ENCODE results near the gene NHSL2. TPM values are rescaled to one million over a fixed set of nuclear protein-coding genes. Genes with fewer than 3 reads are reported as not detected.
"Not testable (repeated sequence)": the region's sequence is repeated elsewhere in the genome, so short reads cannot be mapped to it uniquely, and the experiment has no call there.

Gene NHSL2
- under 1 TPM; 0.21 to 0.50 TPM for total RNA-seq

GRCh38 chrX:71910643-71910985 is at the start of gene NHSL2:
Gene NHSL2 (plus strand): TSS chrX:71910845.
- ATAC-seq, result peak; percentile 73
- peak within 1 kb of the TSS; percentile 55 for H3K4me3 Mint-ChIP-seq
- peaks cover 40% of the 10 kb centered on the region for H3K27me3 Mint-ChIP-seq
- no peaks in the 10 kb centered on the region for H3K36me3 Mint-ChIP-seq (ENCODE audit: low read depth)
- DNase-seq, result peak; percentile 56
- no peak within 1 kb of the TSS for H3K27ac Mint-ChIP-seq
- no peaks in the 10 kb centered on the region for H3K9me3 Mint-ChIP-seq (ENCODE audit: low read depth)
- POLR2A ChIA-PET, result no interaction called here
- H3K4me1 Mint-ChIP-seq, result no peaks in the 10 kb centered on the region
- CTCF ChIA-PET, result interaction anchor here (1.0 to 1.6 kb wide), 3 partner anchors 51 to 216 kb away, joined by 3 to 8 read pairs (median 4); no protein-coding TSS in a partner anchor
- intact Hi-C loops (cut with DNase I, micrococcal nuclease), result no loop called here

- H3K9me3 Mint-ChIP-seq (ENCODE audit: low read depth), result no peaks in the 10 kb centered on the region
- H3K4me3 Mint-ChIP-seq, result no peak overlapping the region
- peaks cover 25% of the 10 kb centered on the region for H3K27me3 Mint-ChIP-seq
- intact Hi-C loops (cut with DNase I, micrococcal nuclease), result no loop called here
- ATAC-seq (no peak), DNase-seq (no peak)
- POLR2A ChIA-PET, result no interaction called here
- H3K36me3 Mint-ChIP-seq (ENCODE audit: low read depth), result no peaks in the 10 kb centered on the region
- CTCF ChIA-PET, result no interaction called here
- peaks cover 18% of the 10 kb centered on the region for H3K4me1 Mint-ChIP-seq
- no peak overlapping the region for H3K27ac Mint-ChIP-seq
Measured at GRCh38 chrX:71867680-71868079, 43.0 kb upstream of the NHSL2 start.

- H3K4me3 Mint-ChIP-seq; H3K9me3 Mint-ChIP-seq (ENCODE audit: low read depth); CTCF ChIA-PET; intact Hi-C loops (cut with DNase I, micrococcal nuclease); H3K36me3 Mint-ChIP-seq (ENCODE audit: low read depth); POLR2A ChIA-PET; DNase-seq; H3K27ac Mint-ChIP-seq: not testable (repeated sequence)
- peak; percentile 31 for ATAC-seq
- Mint-ChIP-seq H3K27me3 (peaks cover 21% of the 10 kb centered on the region), H3K4me1 (peaks cover 18% of the 10 kb centered on the region)
Measured at GRCh38 chrX:71869566-71869965, 41.1 kb upstream of the NHSL2 start.

GRCh38 chrX:71870208-71871098 is 40.2 kb upstream of the NHSL2 start:
- peak; percentile 49 for ATAC-seq
- H3K4me3 Mint-ChIP-seq, result no peak overlapping the region
- CTCF ChIA-PET, result no interaction called here
- H3K27ac Mint-ChIP-seq, result no peak overlapping the region
- peaks cover 18% of the 10 kb centered on the region for H3K27me3 Mint-ChIP-seq
- DNase-seq, result peak; percentile 20
- H3K9me3 Mint-ChIP-seq (ENCODE audit: low read depth), result no peaks in the 10 kb centered on the region
- intact Hi-C loops (cut with DNase I, micrococcal nuclease), result no loop called here
- POLR2A ChIA-PET, result no interaction called here
- H3K4me1 Mint-ChIP-seq, result peaks cover 18% of the 10 kb centered on the region
- no peaks in the 10 kb centered on the region for H3K36me3 Mint-ChIP-seq (ENCODE audit: low read depth)

- Mint-ChIP-seq H3K4me3 (no peak overlapping the region), H3K27ac (no peak overlapping the region), H3K4me1 (peaks cover 18% of the 10 kb centered on the region), H3K9me3 (ENCODE audit: low read depth) (no peaks in the 10 kb centered on the region), H3K36me3 (ENCODE audit: low read depth) (no peaks in the 10 kb centered on the region), H3K27me3 (peaks cover 16% of the 10 kb centered on the region)
- ATAC-seq, result peak; percentile 67
- intact Hi-C loops (cut with DNase I, micrococcal nuclease), result no loop called here
- ChIA-PET POLR2A (no interaction called here), CTCF (no interaction called here)
- DNase-seq, result peak; percentile 39
Measured at GRCh38 chrX:71871367-71871766, 39.3 kb upstream of the NHSL2 start.

GRCh38 chrX:71872542-71873458 is 37.8 kb upstream of the NHSL2 start:
- ChIA-PET CTCF (no interaction called here), POLR2A (no interaction called here)
- ATAC-seq (no peak), DNase-seq (no peak)
- Mint-ChIP-seq H3K4me3 (no peak overlapping the region), H3K27me3 (peaks cover 10% of the 10 kb centered on the region), H3K4me1 (peaks cover 18% of the 10 kb centered on the region), H3K36me3 (ENCODE audit: low read depth) (no peaks in the 10 kb centered on the region), H3K27ac (no peak overlapping the region), H3K9me3 (ENCODE audit: low read depth) (no peaks in the 10 kb centered on the region)
- intact Hi-C loops (cut with DNase I, micrococcal nuclease), result no loop called here

- Mint-ChIP-seq H3K27ac (no peak overlapping the region), H3K4me1 (peaks cover 18% of the 10 kb centered on the region), H3K9me3 (ENCODE audit: low read depth) (peaks cover 1% of the 10 kb centered on the region), H3K27me3 (peaks cover 9% of the 10 kb centered on the region), H3K4me3 (no peak overlapping the region), H3K36me3 (ENCODE audit: low read depth) (no peaks in the 10 kb centered on the region)
- ATAC-seq (no peak), DNase-seq (no peak)
- intact Hi-C loops (cut with DNase I, micrococcal nuclease), result no loop called here
- ChIA-PET POLR2A (no interaction called here), CTCF (no interaction called here)
Measured at GRCh38 chrX:71873459-71873833, 37.2 kb upstream of the NHSL2 start.

GRCh38 chrX:71876841-71877240 is 33.8 kb upstream of the NHSL2 start:
- H3K27ac Mint-ChIP-seq; DNase-seq; H3K36me3 Mint-ChIP-seq (ENCODE audit: low read depth); H3K4me3 Mint-ChIP-seq; H3K27me3 Mint-ChIP-seq; intact Hi-C loops (cut with DNase I, micrococcal nuclease); CTCF ChIA-PET; H3K4me1 Mint-ChIP-seq; H3K9me3 Mint-ChIP-seq (ENCODE audit: low read depth); POLR2A ChIA-PET; ATAC-seq: not testable (repeated sequence)

- Mint-ChIP-seq H3K36me3 (ENCODE audit: low read depth) (no peaks in the 10 kb centered on the region), H3K4me3 (no peak overlapping the region), H3K9me3 (ENCODE audit: low read depth) (no peaks in the 10 kb centered on the region), H3K4me1 (no peaks in the 10 kb centered on the region), H3K27ac (no peak overlapping the region), H3K27me3 (peaks cover 4% of the 10 kb centered on the region)
- DNase-seq (no peak), ATAC-seq (no peak)
- intact Hi-C loops (cut with DNase I, micrococcal nuclease), result no loop called here
- CTCF ChIA-PET, result no interaction called here
- POLR2A ChIA-PET, result no interaction called here
Measured at GRCh38 chrX:71885099-71885498, 25.5 kb upstream of the NHSL2 start.

GRCh38 chrX:71895607-71896006 is 15.0 kb upstream of the NHSL2 start:
- Mint-ChIP-seq H3K4me1 (no peaks in the 10 kb centered on the region), H3K36me3 (ENCODE audit: low read depth) (no peaks in the 10 kb centered on the region), H3K9me3 (ENCODE audit: low read depth) (no peaks in the 10 kb centered on the region), H3K4me3 (no peak overlapping the region), H3K27me3 (peaks cover 6% of the 10 kb centered on the region), H3K27ac (no peak overlapping the region)
- ChIA-PET CTCF (no interaction called here), POLR2A (no interaction called here)
- no peak for ATAC-seq
- no peak for DNase-seq
- intact Hi-C loops (cut with DNase I, micrococcal nuclease), result no loop called here

- intact Hi-C loops (cut with DNase I, micrococcal nuclease), result no loop called here
- no peak overlapping the region for H3K4me3 Mint-ChIP-seq
- H3K27ac Mint-ChIP-seq, result no peak overlapping the region
- DNase-seq, result no peak
- ChIA-PET POLR2A (no interaction called here), CTCF (no interaction called here)
- H3K36me3 Mint-ChIP-seq (ENCODE audit: low read depth), result no peaks in the 10 kb centered on the region
- no peaks in the 10 kb centered on the region for H3K9me3 Mint-ChIP-seq (ENCODE audit: low read depth)
- ATAC-seq, result no peak
- H3K27me3 Mint-ChIP-seq, result peaks cover 25% of the 10 kb centered on the region
- H3K4me1 Mint-ChIP-seq, result no peaks in the 10 kb centered on the region
Measured at GRCh38 chrX:71906144-71906543, 4.5 kb upstream of the NHSL2 start.

GRCh38 chrX:71908387-71908786 is 2.3 kb upstream of the NHSL2 start:
- no peak overlapping the region for H3K4me3 Mint-ChIP-seq
- no peaks in the 10 kb centered on the region for H3K36me3 Mint-ChIP-seq (ENCODE audit: low read depth)
- H3K9me3 Mint-ChIP-seq (ENCODE audit: low read depth), result no peaks in the 10 kb centered on the region
- H3K27ac Mint-ChIP-seq, result no peak overlapping the region
- ATAC-seq, result no peak
- CTCF ChIA-PET, result no interaction called here
- no peak for DNase-seq
- H3K4me1 Mint-ChIP-seq, result no peaks in the 10 kb centered on the region
- intact Hi-C loops (cut with DNase I, micrococcal nuclease), result no loop called here
- POLR2A ChIA-PET, result no interaction called here
- peaks cover 29% of the 10 kb centered on the region for H3K27me3 Mint-ChIP-seq
